ENCODE measurements around the gene DPYD. TPM values are rescaled to one million over a fixed set of nuclear protein-coding genes. Genes with fewer than 3 reads are reported as not detected.

The DPYD gene
- total RNA-seq, 1 experiment from 2014 or later: 0.46 TPM

DNA sequence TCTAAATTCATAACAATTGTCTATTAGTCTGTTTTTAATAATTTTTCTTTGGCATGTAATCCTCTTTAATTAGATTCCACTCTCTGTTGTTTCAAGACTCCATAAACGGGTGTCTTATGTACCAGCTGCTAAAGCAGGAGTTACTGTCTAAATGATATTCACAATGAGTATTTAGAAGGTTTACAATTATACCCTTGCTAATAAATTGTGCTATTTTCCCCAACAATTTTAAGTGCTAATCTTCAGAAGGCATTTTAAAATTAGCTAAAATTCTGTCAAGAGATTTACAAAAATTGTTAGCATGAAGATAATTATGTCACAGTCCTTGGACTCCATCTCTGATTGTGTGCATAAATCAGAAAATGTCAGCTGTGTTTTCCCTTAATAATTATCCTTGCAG lies 83.7 kb downstream of the DPYD start (continued):
- no peak for TF ChIP-seq JUN (CRISPR knock-in tag; IDR thresholded peaks at IDR 0.05)
- no peak for TF ChIP-seq GABPB1 (CRISPR knock-in tag; IDR thresholded peaks at IDR 0.05)
- no peak for TF ChIP-seq ZNF396 (CRISPR knock-in tag; IDR thresholded peaks at IDR 0.05; ENCODE audit: borderline replicate concordance)
- no peak for TF ChIP-seq NR3C1 (CRISPR knock-in tag; conservative IDR thresholded peaks at IDR 0.05; ENCODE audit: low read depth)
- TF ChIP-seq, protein P1, sequence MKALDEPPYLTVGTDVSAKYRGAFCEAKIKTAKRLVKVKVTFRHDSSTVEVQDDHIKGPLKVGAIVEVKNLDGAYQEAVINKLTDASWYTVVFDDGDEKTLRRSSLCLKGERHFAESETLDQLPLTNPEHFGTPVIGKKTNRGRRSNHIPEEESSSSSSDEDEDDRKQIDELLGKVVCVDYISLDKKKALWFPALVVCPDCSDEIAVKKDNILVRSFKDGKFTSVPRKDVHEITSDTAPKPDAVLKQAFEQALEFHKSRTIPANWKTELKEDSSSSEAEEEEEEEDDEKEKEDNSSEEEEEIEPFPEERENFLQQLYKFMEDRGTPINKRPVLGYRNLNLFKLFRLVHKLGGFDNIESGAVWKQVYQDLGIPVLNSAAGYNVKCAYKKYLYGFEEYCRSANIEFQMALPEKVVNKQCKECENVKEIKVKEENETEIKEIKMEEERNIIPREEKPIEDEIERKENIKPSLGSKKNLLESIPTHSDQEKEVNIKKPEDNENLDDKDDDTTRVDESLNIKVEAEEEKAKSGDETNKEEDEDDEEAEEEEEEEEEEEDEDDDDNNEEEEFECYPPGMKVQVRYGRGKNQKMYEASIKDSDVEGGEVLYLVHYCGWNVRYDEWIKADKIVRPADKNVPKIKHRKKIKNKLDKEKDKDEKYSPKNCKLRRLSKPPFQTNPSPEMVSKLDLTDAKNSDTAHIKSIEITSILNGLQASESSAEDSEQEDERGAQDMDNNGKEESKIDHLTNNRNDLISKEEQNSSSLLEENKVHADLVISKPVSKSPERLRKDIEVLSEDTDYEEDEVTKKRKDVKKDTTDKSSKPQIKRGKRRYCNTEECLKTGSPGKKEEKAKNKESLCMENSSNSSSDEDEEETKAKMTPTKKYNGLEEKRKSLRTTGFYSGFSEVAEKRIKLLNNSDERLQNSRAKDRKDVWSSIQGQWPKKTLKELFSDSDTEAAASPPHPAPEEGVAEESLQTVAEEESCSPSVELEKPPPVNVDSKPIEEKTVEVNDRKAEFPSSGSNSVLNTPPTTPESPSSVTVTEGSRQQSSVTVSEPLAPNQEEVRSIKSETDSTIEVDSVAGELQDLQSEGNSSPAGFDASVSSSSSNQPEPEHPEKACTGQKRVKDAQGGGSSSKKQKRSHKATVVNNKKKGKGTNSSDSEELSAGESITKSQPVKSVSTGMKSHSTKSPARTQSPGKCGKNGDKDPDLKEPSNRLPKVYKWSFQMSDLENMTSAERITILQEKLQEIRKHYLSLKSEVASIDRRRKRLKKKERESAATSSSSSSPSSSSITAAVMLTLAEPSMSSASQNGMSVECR (CRISPR knock-in tag; IDR thresholded peaks at IDR 0.05; ENCODE audit: borderline replicate concordance): no peak

GRCh38 chr1:97834899-97835298 lies 85.9 kb downstream of the DPYD start:
- no peaks in the 10 kb centered on the region for H3K36me3 Mint-ChIP-seq
- DNase-seq (ENCODE audit: low spot score): no peak
- H3K27ac Mint-ChIP-seq: no peak overlapping the region
- no peaks in the 10 kb centered on the region for H3K9me3 Mint-ChIP-seq
- H3K4me3 Mint-ChIP-seq: no peak overlapping the region
- CTCF ChIA-PET: no interaction called here
- no peaks in the 10 kb centered on the region for H3K4me1 Mint-ChIP-seq
- POLR2A ChIA-PET: no interaction called here
- no peaks in the 10 kb centered on the region for H3K27me3 Mint-ChIP-seq (ENCODE audit: low read depth)
- no peak for ATAC-seq
- TF ChIP-seq USF2 (CRISPR knock-in tag; IDR thresholded peaks at IDR 0.05) (no peak), MXD4 (CRISPR knock-in tag; IDR thresholded peaks at IDR 0.05; ENCODE audit: borderline replicate concordance) (no peak), GABPB1 (CRISPR knock-in tag; IDR thresholded peaks at IDR 0.05) (no peak), AR (CRISPR knock-in tag; IDR thresholded peaks at IDR 0.05) (no peak), TCF7 (CRISPR knock-in tag; IDR thresholded peaks at IDR 0.05; ENCODE audit: low read depth) (no peak), GRHL2 (CRISPR knock-in tag; IDR thresholded peaks at IDR 0.05; ENCODE audit: insufficient replicate concordance, severe bottlenecking) (no peak), ZNF219 (CRISPR knock-in tag; IDR thresholded peaks at IDR 0.05; ENCODE audit: borderline replicate concordance) (no peak), TP53 (CRISPR knock-in tag; IDR thresholded peaks at IDR 0.05) (no peak), ELF4 (CRISPR knock-in tag; IDR thresholded peaks at IDR 0.05; ENCODE audit: low read depth) (no peak), FOXJ3 (CRISPR knock-in tag; IDR thresholded peaks at IDR 0.05; ENCODE audit: borderline replicate concordance) (no peak)
- TF ChIP-seq, protein P2, sequence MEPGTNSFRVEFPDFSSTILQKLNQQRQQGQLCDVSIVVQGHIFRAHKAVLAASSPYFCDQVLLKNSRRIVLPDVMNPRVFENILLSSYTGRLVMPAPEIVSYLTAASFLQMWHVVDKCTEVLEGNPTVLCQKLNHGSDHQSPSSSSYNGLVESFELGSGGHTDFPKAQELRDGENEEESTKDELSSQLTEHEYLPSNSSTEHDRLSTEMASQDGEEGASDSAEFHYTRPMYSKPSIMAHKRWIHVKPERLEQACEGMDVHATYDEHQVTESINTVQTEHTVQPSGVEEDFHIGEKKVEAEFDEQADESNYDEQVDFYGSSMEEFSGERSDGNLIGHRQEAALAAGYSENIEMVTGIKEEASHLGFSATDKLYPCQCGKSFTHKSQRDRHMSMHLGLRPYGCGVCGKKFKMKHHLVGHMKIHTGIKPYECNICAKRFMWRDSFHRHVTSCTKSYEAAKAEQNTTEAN (CRISPR knock-in tag; IDR thresholded peaks at IDR 0.05): no peak

GRCh38 chr1:97833881-97834280 lies 87.0 kb downstream of the DPYD start:
- no peak for ATAC-seq
- H3K27ac Mint-ChIP-seq: no peak overlapping the region
- no peaks in the 10 kb centered on the region for H3K4me1 Mint-ChIP-seq
- POLR2A ChIA-PET: no interaction called here
- DNase-seq (ENCODE audit: low spot score): no peak
- CTCF ChIA-PET: no interaction called here
- no peak overlapping the region for H3K4me3 Mint-ChIP-seq
- no peaks in the 10 kb centered on the region for H3K36me3 Mint-ChIP-seq
- H3K27me3 Mint-ChIP-seq (ENCODE audit: low read depth): no peaks in the 10 kb centered on the region
- no peaks in the 10 kb centered on the region for H3K9me3 Mint-ChIP-seq
- TF ChIP-seq ETV6 (CRISPR knock-in tag; IDR thresholded peaks at IDR 0.05) (no peak), ZNF121 (CRISPR knock-in tag; IDR thresholded peaks at IDR 0.05) (no peak), SOX15 (CRISPR knock-in tag; IDR thresholded peaks at IDR 0.05) (no peak), FOXP1 (CRISPR knock-in tag; IDR thresholded peaks at IDR 0.05; ENCODE audit: borderline replicate concordance) (no peak), NFYB (CRISPR knock-in tag; conservative IDR thresholded peaks at IDR 0.05; ENCODE audit: low read depth) (no peak), ZNF416 (CRISPR knock-in tag; IDR thresholded peaks at IDR 0.05) (no peak)
- TF ChIP-seq, protein P2 (CRISPR knock-in tag; IDR thresholded peaks at IDR 0.05): no peak
- TF ChIP-seq, protein P3, sequence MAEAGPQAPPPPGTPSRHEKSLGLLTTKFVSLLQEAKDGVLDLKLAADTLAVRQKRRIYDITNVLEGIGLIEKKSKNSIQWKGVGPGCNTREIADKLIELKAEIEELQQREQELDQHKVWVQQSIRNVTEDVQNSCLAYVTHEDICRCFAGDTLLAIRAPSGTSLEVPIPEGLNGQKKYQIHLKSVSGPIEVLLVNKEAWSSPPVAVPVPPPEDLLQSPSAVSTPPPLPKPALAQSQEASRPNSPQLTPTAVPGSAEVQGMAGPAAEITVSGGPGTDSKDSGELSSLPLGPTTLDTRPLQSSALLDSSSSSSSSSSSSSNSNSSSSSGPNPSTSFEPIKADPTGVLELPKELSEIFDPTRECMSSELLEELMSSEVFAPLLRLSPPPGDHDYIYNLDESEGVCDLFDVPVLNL (CRISPR knock-in tag; IDR thresholded peaks at IDR 0.05; ENCODE audit: borderline replicate concordance, low read depth): no peak

Data from WTC11 (cell line).